GM12878 (cell line): Measurements from ENCODE around the gene IFI6.

Experiments used
- CTCF ChIP-seq, 3 experiments: IDR thresholded peaks in 2 of 3; conservative IDR thresholded peaks in 1 of 3; 2 replicates each; pipeline ENCODE4 v1.5.1; 2011; ENCODE audit warnings: low read depth in 3 of 3, low read length in 3 of 3, mild to moderate bottlenecking in 3 of 3, control low read depth in 2 of 3, moderate library complexity in 2 of 3, inconsistent platforms in 1 of 3, mixed read lengths in 1 of 3; ENCODE audit not compliant: control insufficient read depth in 2 of 3, insufficient read depth in 1 of 3; ENCODE audit errors: extremely low read depth in 1 of 3
- EZH2 ChIP-seq: IDR thresholded peaks from 2 replicates; pipeline ENCODE4 v1.6.1; 2012; ENCODE audit warnings: low read depth, mild to moderate bottlenecking, control low read depth, inconsistent platforms, low read length, borderline replicate concordance; ENCODE audit not compliant: control insufficient read depth
- POLR2A ChIP-seq: IDR thresholded peaks from 2 replicates; pipeline ENCODE4 v1.6.1; 2011; ENCODE audit warnings: low read depth, mild to moderate bottlenecking, low read length
- TF ChIP-seq, protein P1 (sequence below): IDR thresholded peaks from 2 replicates; pipeline ENCODE4 v1.6.1; 2012; ENCODE audit warnings: low read depth, low read length, improper control_type of control experiment
- TF ChIP-seq, protein P2 (sequence below): fragments of 450-650 bp; formaldehyde crosslinking; IDR thresholded peaks from 2 replicates; pipeline ENCODE4 v1.4.0; 2022; ENCODE audit warnings: mild to moderate bottlenecking, moderate library complexity

DNA sequence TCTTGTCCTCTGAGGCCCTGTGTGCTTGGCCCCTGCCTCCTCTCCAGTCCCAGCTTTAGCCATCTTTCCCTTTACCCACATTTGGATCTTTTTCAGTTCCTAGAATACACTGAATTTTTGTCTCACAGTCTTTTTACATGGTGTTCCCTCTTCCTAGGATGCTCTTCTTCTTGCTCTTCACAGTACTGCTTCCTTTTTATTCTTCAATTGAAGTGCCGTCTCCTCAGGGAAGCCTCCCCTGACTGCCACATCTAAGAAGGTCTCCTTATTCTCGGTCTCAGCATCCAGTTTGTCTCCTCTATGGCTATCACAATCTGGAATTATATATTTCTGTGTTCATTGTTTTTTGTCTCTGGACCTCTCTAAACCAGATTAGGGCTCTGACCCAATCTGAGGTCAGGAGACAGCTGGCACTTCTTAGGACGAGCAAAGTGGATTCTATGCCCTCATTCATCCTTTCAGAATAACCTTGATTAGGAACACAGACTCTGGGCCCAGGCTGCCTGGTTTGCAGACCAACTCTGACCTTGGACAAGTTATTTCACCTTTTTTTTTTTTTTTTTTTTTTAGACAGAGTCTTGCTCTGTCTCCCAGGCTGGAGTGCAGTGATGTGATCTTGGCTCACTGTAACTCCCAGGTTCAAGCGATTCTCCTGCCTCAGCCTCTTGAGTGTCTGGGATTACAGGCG is 33.8 kb downstream of the IFI6 start:
- TF ChIP-seq, protein P1, sequence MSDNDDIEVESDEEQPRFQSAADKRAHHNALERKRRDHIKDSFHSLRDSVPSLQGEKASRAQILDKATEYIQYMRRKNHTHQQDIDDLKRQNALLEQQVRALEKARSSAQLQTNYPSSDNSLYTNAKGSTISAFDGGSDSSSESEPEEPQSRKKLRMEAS: no peak
- TF ChIP-seq, protein P2, sequence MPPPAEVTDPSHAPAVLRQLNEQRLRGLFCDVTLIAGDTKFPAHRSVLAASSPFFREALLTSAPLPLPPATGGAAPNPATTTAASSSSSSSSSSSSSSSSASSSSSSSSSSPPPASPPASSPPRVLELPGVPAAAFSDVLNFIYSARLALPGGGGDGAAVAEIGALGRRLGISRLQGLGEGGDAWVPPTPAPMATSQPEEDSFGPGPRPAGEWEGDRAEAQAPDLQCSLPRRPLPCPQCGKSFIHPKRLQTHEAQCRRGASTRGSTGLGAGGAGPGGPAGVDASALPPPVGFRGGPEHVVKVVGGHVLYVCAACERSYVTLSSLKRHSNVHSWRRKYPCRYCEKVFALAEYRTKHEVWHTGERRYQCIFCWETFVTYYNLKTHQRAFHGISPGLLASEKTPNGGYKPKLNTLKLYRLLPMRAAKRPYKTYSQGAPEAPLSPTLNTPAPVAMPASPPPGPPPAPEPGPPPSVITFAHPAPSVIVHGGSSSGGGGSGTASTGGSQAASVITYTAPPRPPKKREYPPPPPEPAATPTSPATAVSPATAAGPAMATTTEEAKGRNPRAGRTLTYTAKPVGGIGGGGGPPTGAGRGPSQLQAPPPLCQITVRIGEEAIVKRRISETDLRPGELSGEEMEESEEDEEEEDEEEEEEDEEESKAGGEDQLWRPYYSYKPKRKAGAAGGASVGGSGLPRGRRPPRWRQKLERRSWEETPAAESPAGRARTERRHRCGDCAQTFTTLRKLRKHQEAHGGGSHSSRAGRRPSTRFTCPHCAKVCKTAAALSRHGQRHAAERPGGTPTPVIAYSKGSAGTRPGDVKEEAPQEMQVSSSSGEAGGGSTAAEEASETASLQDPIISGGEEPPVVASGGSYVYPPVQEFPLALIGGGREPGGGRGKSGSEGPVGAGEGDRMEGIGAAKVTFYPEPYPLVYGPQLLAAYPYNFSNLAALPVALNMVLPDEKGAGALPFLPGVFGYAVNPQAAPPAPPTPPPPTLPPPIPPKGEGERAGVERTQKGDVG (CRISPR knock-in tag): no peak
- TF ChIP-seq CTCF (IDR thresholded peaks at IDR 0.05 in 2 of 3, conservative IDR thresholded peaks at IDR 0.05 in 1 of 3; ENCODE audit: control insufficient read depth in 2 of 3, extremely low read depth in 1 of 3, insufficient read depth in 1 of 3, low read depth in 3 of 3, low read length in 3 of 3) (no peak), POLR2A (no peak), EZH2 (no peak)
